GM23338 (cell line): ENCODE results near the gene STX16.

Experiments
- EZH2 ChIP-seq: fragments of 200-600 bp; sonication (generic); IDR thresholded peaks from one replicate; pipeline ENCODE4 v1.8.0; 2017; ENCODE audit warnings: antibody characterized with exemption, mild to moderate bottlenecking, low read depth; ENCODE audit not compliant: unreplicated experiment
- TF ChIP-seq, protein P1 (sequence below), 2 experiments: fragments of 200-600 bp in 1 of 2; sonication (generic) in 1 of 2; conservative IDR thresholded peaks; 2 replicates each; pipeline versions ENCODE4 v1.5.1 to v1.6.1; 2016 to 2017; ENCODE audit warnings: antibody characterized with exemption in 2 of 2, low read depth in 2 of 2, mild to moderate bottlenecking in 2 of 2, moderate library complexity in 1 of 2

GRCh38 chr20:58604128-58604881, 46.8 kb upstream of the STX16 start:
- TF ChIP-seq, protein P1, sequence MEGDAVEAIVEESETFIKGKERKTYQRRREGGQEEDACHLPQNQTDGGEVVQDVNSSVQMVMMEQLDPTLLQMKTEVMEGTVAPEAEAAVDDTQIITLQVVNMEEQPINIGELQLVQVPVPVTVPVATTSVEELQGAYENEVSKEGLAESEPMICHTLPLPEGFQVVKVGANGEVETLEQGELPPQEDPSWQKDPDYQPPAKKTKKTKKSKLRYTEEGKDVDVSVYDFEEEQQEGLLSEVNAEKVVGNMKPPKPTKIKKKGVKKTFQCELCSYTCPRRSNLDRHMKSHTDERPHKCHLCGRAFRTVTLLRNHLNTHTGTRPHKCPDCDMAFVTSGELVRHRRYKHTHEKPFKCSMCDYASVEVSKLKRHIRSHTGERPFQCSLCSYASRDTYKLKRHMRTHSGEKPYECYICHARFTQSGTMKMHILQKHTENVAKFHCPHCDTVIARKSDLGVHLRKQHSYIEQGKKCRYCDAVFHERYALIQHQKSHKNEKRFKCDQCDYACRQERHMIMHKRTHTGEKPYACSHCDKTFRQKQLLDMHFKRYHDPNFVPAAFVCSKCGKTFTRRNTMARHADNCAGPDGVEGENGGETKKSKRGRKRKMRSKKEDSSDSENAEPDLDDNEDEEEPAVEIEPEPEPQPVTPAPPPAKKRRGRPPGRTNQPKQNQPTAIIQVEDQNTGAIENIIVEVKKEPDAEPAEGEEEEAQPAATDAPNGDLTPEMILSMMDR (conservative IDR thresholded peaks at IDR 0.05; ENCODE audit: low read depth in 2 of 2) = no peak
- TF ChIP-seq EZH2 = no peak
